Measurements from ENCODE around the gene ABCD3.

Gene ABCD3

GRCh38 chr1:94551449-94551848, 133.3 kb downstream of the ABCD3 start:
- TF ChIP-seq SPI1 (IDR thresholded peaks at IDR 0.05; ENCODE audit: low read depth, low read length), result no peak
- no peak for TF ChIP-seq POU2F2 (IDR thresholded peaks at IDR 0.05; ENCODE audit: low read depth, low read length)

GRCh38 chr1:94552071-94552586, 133.9 kb downstream of the ABCD3 start:
- no peak for TF ChIP-seq POLR2A (IDR thresholded peaks at IDR 0.05; ENCODE audit: low read depth, low read length)
- no peak for TF ChIP-seq TAF1 (IDR thresholded peaks at IDR 0.05; ENCODE audit: low read depth, low read length)
- no peak for TF ChIP-seq SPI1 (IDR thresholded peaks at IDR 0.05; ENCODE audit: low read depth, low read length)
- TF ChIP-seq POU2F2 (IDR thresholded peaks at IDR 0.05; ENCODE audit: low read depth, low read length), result no peak
- TF ChIP-seq POLR2AphosphoS5 (IDR thresholded peaks at IDR 0.05; ENCODE audit: low read depth, low read length), result no peak
- no peak for TF ChIP-seq PAX5 (IDR thresholded peaks at IDR 0.05; ENCODE audit: insufficient read depth, low read length, severe bottlenecking)
- DNase-seq (ENCODE audit: insufficient read length, low spot score), result no peak
- no peak for FAIRE-seq

More at GRCh38 chr1:94551449-94551848, 133.3 kb downstream of the ABCD3 start:
- no peak for DNase-seq (ENCODE audit: insufficient read length, low spot score)
- FAIRE-seq, result no peak

- no peak for DNase-seq (ENCODE audit: insufficient read length, low spot score)
- no peak for FAIRE-seq
- TF ChIP-seq SPI1 (IDR thresholded peaks at IDR 0.05; ENCODE audit: low read depth, low read length) (no peak), POU2F2 (IDR thresholded peaks at IDR 0.05; ENCODE audit: low read depth, low read length) (no peak), TAF1 (IDR thresholded peaks at IDR 0.05; ENCODE audit: low read depth, low read length) (no peak), PAX5 (IDR thresholded peaks at IDR 0.05; ENCODE audit: insufficient read depth, low read length, severe bottlenecking) (no peak), POLR2A (IDR thresholded peaks at IDR 0.05; ENCODE audit: low read depth, low read length) (no peak), POLR2AphosphoS5 (IDR thresholded peaks at IDR 0.05; ENCODE audit: low read depth, low read length) (no peak)
Measured at GRCh38 chr1:94553323-94553730, 135.1 kb downstream of the ABCD3 start.

GRCh38 chr1:94553931-94554330, 135.7 kb downstream of the ABCD3 start:
- DNase-seq (ENCODE audit: insufficient read length, low spot score), result no peak
- FAIRE-seq, result no peak
- TF ChIP-seq POU2F2 (IDR thresholded peaks at IDR 0.05; ENCODE audit: low read depth, low read length) (no peak), TAF1 (IDR thresholded peaks at IDR 0.05; ENCODE audit: low read depth, low read length) (no peak), POLR2A (IDR thresholded peaks at IDR 0.05; ENCODE audit: low read depth, low read length) (no peak), PAX5 (IDR thresholded peaks at IDR 0.05; ENCODE audit: insufficient read depth, low read length, severe bottlenecking) (no peak), POLR2AphosphoS5 (IDR thresholded peaks at IDR 0.05; ENCODE audit: low read depth, low read length) (no peak), SPI1 (IDR thresholded peaks at IDR 0.05; ENCODE audit: low read depth, low read length) (no peak)

GRCh38 chr1:94554580-94554979, 136.4 kb downstream of the ABCD3 start:
- DNase-seq (ENCODE audit: insufficient read length, low spot score) (no peak), FAIRE-seq (no peak)
- TF ChIP-seq POLR2A (IDR thresholded peaks at IDR 0.05; ENCODE audit: low read depth, low read length), result no peak
- TF ChIP-seq SPI1 (IDR thresholded peaks at IDR 0.05; ENCODE audit: low read depth, low read length), result no peak
- TF ChIP-seq PAX5 (IDR thresholded peaks at IDR 0.05; ENCODE audit: insufficient read depth, low read length, severe bottlenecking), result no peak
- TF ChIP-seq POLR2AphosphoS5 (IDR thresholded peaks at IDR 0.05; ENCODE audit: low read depth, low read length), result no peak
- TF ChIP-seq POU2F2 (IDR thresholded peaks at IDR 0.05; ENCODE audit: low read depth, low read length), result no peak
- no peak for TF ChIP-seq TAF1 (IDR thresholded peaks at IDR 0.05; ENCODE audit: low read depth, low read length)

- DNase-seq (ENCODE audit: insufficient read length, low spot score) (no peak), FAIRE-seq (no peak)
- TF ChIP-seq PAX5 (IDR thresholded peaks at IDR 0.05; ENCODE audit: insufficient read depth, low read length, severe bottlenecking) (no peak), POLR2AphosphoS5 (IDR thresholded peaks at IDR 0.05; ENCODE audit: low read depth, low read length) (no peak), SPI1 (IDR thresholded peaks at IDR 0.05; ENCODE audit: low read depth, low read length) (no peak), TAF1 (IDR thresholded peaks at IDR 0.05; ENCODE audit: low read depth, low read length) (no peak), POU2F2 (IDR thresholded peaks at IDR 0.05; ENCODE audit: low read depth, low read length) (no peak)
Measured at GRCh38 chr1:94555091-94555490, 136.9 kb downstream of the ABCD3 start.

GRCh38 chr1:94559921-94560320, 141.7 kb downstream of the ABCD3 start:
- DNase-seq (ENCODE audit: insufficient read length, low spot score) (no peak), FAIRE-seq (no peak)
- TF ChIP-seq PAX5 (IDR thresholded peaks at IDR 0.05; ENCODE audit: insufficient read depth, low read length, severe bottlenecking), result no peak
- TF ChIP-seq POLR2A (IDR thresholded peaks at IDR 0.05; ENCODE audit: low read depth, low read length), result no peak
- no peak for TF ChIP-seq TAF1 (IDR thresholded peaks at IDR 0.05; ENCODE audit: low read depth, low read length)
- no peak for TF ChIP-seq POLR2AphosphoS5 (IDR thresholded peaks at IDR 0.05; ENCODE audit: low read depth, low read length)
- TF ChIP-seq SPI1 (IDR thresholded peaks at IDR 0.05; ENCODE audit: low read depth, low read length), result no peak
- no peak for TF ChIP-seq POU2F2 (IDR thresholded peaks at IDR 0.05; ENCODE audit: low read depth, low read length)

- TF ChIP-seq TAF1 (IDR thresholded peaks at IDR 0.05; ENCODE audit: low read depth, low read length) (no peak), PAX5 (IDR thresholded peaks at IDR 0.05; ENCODE audit: insufficient read depth, low read length, severe bottlenecking) (no peak), POU2F2 (IDR thresholded peaks at IDR 0.05; ENCODE audit: low read depth, low read length) (no peak), POLR2AphosphoS5 (IDR thresholded peaks at IDR 0.05; ENCODE audit: low read depth, low read length) (no peak), SPI1 (IDR thresholded peaks at IDR 0.05; ENCODE audit: low read depth, low read length) (no peak), POLR2A (IDR thresholded peaks at IDR 0.05; ENCODE audit: low read depth, low read length) (no peak)
- no peak for FAIRE-seq
Measured at GRCh38 chr1:94560333-94560732, 142.1 kb downstream of the ABCD3 start.

GRCh38 chr1:94562519-94563260, 144.5 kb downstream of the ABCD3 start:
- TF ChIP-seq PAX5 (IDR thresholded peaks at IDR 0.05; ENCODE audit: insufficient read depth, low read length, severe bottlenecking) (no peak), TAF1 (IDR thresholded peaks at IDR 0.05; ENCODE audit: low read depth, low read length) (no peak), SPI1 (IDR thresholded peaks at IDR 0.05; ENCODE audit: low read depth, low read length) (no peak), POLR2AphosphoS5 (IDR thresholded peaks at IDR 0.05; ENCODE audit: low read depth, low read length) (no peak), POU2F2 (IDR thresholded peaks at IDR 0.05; ENCODE audit: low read depth, low read length) (no peak), POLR2A (IDR thresholded peaks at IDR 0.05; ENCODE audit: low read depth, low read length) (no peak)
- DNase-seq (ENCODE audit: insufficient read length, low spot score), result no peak
- FAIRE-seq, result no peak

More at GRCh38 chr1:94560333-94560732, 142.1 kb downstream of the ABCD3 start:
- no peak for DNase-seq (ENCODE audit: insufficient read length, low spot score)

Data from GM12891 (cell line).